ENCODE measurements around the gene ISOC2.
"Not testable (repeated sequence)": the region's sequence is repeated elsewhere in the genome, so short reads cannot be mapped to it uniquely, and the experiment has no call there.

ISOC2 gene

GRCh38 chr19:55440411-55441105 is 20.9 kb downstream of the ISOC2 start:
- DNase-seq (ENCODE audit: low spot score): peak; percentile 54

- no peak for DNase-seq (ENCODE audit: low spot score)
These were observed 22.4 kb downstream of the ISOC2 start for GRCh38 chr19:55439052-55439451.

GRCh38 chr19:55437410-55437809 is 24.0 kb downstream of the ISOC2 start:
- peak; percentile 30 for DNase-seq (ENCODE audit: low spot score)

- DNase-seq (ENCODE audit: low spot score): no peak
These were observed 24.6 kb downstream of the ISOC2 start for GRCh38 chr19:55436847-55437246.

- no peak for DNase-seq (ENCODE audit: low spot score)
These were observed 26.4 kb downstream of the ISOC2 start for GRCh38 chr19:55435020-55435419.

- no peak for DNase-seq (ENCODE audit: low spot score)
These were observed 27.0 kb downstream of the ISOC2 start for GRCh38 chr19:55434356-55434919.

GRCh38 chr19:55433292-55433691 is 28.1 kb downstream of the ISOC2 start:
- DNase-seq (ENCODE audit: low spot score): no peak

GRCh38 chr19:55432241-55432959 is 29.0 kb downstream of the ISOC2 start:
- DNase-seq (ENCODE audit: low spot score): no peak

GRCh38 chr19:55431183-55431582 is 30.3 kb downstream of the ISOC2 start:
- DNase-seq (ENCODE audit: low spot score): no peak

- DNase-seq (ENCODE audit: low spot score): no peak
These were observed 35.4 kb downstream of the ISOC2 start for GRCh38 chr19:55426042-55426441.

- DNase-seq (ENCODE audit: low spot score): no peak
These were observed 36.9 kb downstream of the ISOC2 start for GRCh38 chr19:55424518-55424917.

GRCh38 chr19:55423225-55424005 is 38.0 kb downstream of the ISOC2 start:
- no peak for DNase-seq (ENCODE audit: low spot score)

- not testable (repeated sequence) for DNase-seq (ENCODE audit: low spot score)
These were observed 40.2 kb downstream of the ISOC2 start for GRCh38 chr19:55421281-55421680.

- no peak for DNase-seq (ENCODE audit: low spot score)
These were observed 41.7 kb downstream of the ISOC2 start for GRCh38 chr19:55419624-55420236.

GRCh38 chr19:55419103-55419502 is 42.3 kb downstream of the ISOC2 start:
- no peak for DNase-seq (ENCODE audit: low spot score)

- DNase-seq (ENCODE audit: low spot score): peak; percentile 71
These were observed 43.3 kb downstream of the ISOC2 start for GRCh38 chr19:55418185-55418584.

GRCh38 chr19:55410168-55410567 is 51.3 kb downstream of the ISOC2 start:
- DNase-seq (ENCODE audit: low spot score): no peak

GRCh38 chr19:55409179-55409578 is 52.3 kb downstream of the ISOC2 start:
- DNase-seq (ENCODE audit: low spot score): not testable (repeated sequence)

GRCh38 chr19:55408533-55408872 is 52.9 kb downstream of the ISOC2 start:
- no peak for DNase-seq (ENCODE audit: low spot score)

GRCh38 chr19:55407800-55408532 is 53.5 kb downstream of the ISOC2 start:
- DNase-seq (ENCODE audit: low spot score): peak; percentile 96

GRCh38 chr19:55407550-55407799 is 54.0 kb downstream of the ISOC2 start, which contains the start of gene UBE2S:
Gene UBE2S, minus strand, starts transcription at chr19:55407788. Its CDS starts 199 bp downstream, at chr19:55407589.
- DNase-seq (ENCODE audit: low spot score): not testable (repeated sequence)

All from hematopoietic multipotent progenitor cell treated with erythropoietin and hydrocortisone succinate and interleukin-3 and kit ligand, for 15 days (in vitro differentiated cells).